Measurements from ENCODE around the gene HRH4. TPM values are rescaled to one million over a fixed set of nuclear protein-coding genes. Genes with fewer than 3 reads are reported as not detected.

HRH4 gene, protein sequence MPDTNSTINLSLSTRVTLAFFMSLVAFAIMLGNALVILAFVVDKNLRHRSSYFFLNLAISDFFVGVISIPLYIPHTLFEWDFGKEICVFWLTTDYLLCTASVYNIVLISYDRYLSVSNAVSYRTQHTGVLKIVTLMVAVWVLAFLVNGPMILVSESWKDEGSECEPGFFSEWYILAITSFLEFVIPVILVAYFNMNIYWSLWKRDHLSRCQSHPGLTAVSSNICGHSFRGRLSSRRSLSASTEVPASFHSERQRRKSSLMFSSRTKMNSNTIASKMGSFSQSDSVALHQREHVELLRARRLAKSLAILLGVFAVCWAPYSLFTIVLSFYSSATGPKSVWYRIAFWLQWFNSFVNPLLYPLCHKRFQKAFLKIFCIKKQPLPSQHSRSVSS
- total RNA-seq = under 1 TPM in 1 of 4 donors, not detected in 3; 0.84 TPM

DNA sequence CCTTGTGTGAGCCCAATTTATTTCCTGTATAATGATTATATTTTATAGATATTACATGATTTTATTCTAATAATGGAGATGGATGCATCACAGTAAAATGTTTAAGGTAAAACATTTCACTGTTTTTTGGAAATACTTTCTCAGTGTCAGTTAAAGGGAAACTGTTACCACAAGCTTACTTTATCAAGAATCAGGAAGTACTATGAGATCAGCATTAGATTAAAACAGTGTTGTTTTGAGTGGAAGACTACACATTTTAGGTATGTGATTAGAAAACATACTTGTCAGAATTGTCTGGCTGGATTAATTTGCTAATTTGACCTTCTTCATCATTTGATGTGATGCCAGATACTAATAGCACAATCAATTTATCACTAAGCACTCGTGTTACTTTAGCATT, at the start of gene HRH4:
Gene HRH4 (plus strand): TSS at position 250 of the 400 bp plus-strand sequence. CDS start 92 bp downstream, at position 342.
- DNase-seq (ENCODE audit: low spot score) (no peak), ATAC-seq (ENCODE audit: low FRiP score) (no peak)
- no peak for TF ChIP-seq CTCF (IDR thresholded peaks at IDR 0.05)

DNA sequence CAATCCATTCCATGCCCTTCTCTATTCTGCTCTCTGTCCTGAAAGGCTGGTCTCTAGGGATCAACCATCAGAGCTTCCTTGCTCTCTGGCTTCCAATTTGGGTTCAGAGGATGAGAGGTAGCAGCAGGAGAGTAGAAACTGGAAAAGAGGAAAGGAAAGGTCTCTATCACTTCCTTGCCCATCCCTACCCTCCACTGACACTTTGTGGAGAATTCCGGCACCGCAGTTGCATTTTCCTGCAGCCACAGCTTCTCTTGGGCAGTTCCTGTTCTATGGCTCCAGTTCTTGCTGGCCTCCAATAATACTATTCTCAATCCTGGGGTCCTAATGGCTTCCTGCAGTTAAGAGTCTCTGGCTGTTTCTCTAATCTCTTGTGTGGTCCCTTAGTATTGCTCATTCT, 47.3 kb upstream of the HRH4 start:
- no peak for ATAC-seq (ENCODE audit: low FRiP score)
- TF ChIP-seq CTCF (IDR thresholded peaks at IDR 0.05) = no peak
- DNase-seq (ENCODE audit: low spot score) = no peak

- no peak for TF ChIP-seq CTCF (IDR thresholded peaks at IDR 0.05)
- DNase-seq (ENCODE audit: low spot score) (no peak), ATAC-seq (ENCODE audit: low FRiP score) (no peak)
Measured at GRCh38 chr18:24414349-24415003, 46.0 kb upstream of the HRH4 start.

DNA sequence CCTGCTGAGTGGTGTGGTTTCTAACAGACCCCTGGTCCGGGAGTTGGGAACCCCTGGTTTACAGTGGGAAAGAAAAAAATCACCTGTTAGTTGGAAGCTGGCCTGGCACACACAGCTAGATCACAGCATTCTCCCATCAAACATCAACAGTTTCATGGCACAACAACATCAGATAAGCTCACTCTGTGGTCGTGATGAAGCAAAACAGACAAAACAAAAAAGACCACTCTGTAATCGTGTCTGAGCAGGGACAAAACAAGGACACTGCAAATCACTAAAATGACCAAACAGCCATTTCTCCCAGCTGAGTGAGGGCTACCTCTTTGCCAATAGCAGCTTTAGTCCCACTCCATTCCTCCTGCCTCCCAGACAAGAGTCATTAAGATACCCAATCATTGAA, 43.0 kb upstream of the HRH4 start:
- ATAC-seq (ENCODE audit: low FRiP score) (no peak), DNase-seq (ENCODE audit: low spot score) (no peak)
- TF ChIP-seq CTCF (IDR thresholded peaks at IDR 0.05) = no peak

- TF ChIP-seq CTCF (IDR thresholded peaks at IDR 0.05) = no peak
- DNase-seq (ENCODE audit: low spot score) (no peak), ATAC-seq (ENCODE audit: low FRiP score) (no peak)
Measured at GRCh38 chr18:24420551-24420950, 39.9 kb upstream of the HRH4 start.

DNA sequence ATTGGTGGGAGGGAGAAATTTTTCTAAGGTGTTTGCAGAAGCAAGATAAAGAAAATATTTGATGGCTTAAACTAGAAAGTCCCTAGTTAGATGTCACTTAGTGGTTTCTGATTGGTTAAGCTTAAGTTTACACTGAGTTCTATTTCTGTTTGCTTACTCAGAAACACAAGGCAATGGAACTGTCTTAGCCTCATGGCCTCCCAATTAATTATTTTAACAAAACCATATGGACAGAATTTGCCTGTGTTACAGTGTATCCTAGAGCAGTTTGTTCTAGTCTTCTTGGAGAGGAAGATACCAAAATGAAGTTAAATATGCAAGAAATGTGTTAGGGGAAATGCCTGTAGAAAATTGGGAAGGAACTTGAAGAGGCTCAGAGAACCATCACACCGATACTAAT, 38.6 kb upstream of the HRH4 start:
- DNase-seq (ENCODE audit: low spot score) = no peak
- no peak for ATAC-seq (ENCODE audit: low FRiP score)
- TF ChIP-seq CTCF (IDR thresholded peaks at IDR 0.05) = no peak

- ATAC-seq (ENCODE audit: low FRiP score) = no peak
- no peak for DNase-seq (ENCODE audit: low spot score)
- no peak for TF ChIP-seq CTCF (IDR thresholded peaks at IDR 0.05)
Measured at GRCh38 chr18:24426073-24426397, 34.4 kb upstream of the HRH4 start.
